HG02870 (cell line): ENCODE results near the gene ENOPH1.
"Not testable (repeated sequence)": the region's sequence is repeated elsewhere in the genome, so short reads cannot be mapped to it uniquely, and the experiment has no call there.

Experiments
- ATAC-seq: cut with Tn5 transposase; IDR thresholded peaks from one replicate; pipeline ENCODE4 v1.9.1; 2021; ENCODE audit warnings: mild to moderate bottlenecking, moderate library complexity; ENCODE audit not compliant: unreplicated experiment

Gene ENOPH1

DNA sequence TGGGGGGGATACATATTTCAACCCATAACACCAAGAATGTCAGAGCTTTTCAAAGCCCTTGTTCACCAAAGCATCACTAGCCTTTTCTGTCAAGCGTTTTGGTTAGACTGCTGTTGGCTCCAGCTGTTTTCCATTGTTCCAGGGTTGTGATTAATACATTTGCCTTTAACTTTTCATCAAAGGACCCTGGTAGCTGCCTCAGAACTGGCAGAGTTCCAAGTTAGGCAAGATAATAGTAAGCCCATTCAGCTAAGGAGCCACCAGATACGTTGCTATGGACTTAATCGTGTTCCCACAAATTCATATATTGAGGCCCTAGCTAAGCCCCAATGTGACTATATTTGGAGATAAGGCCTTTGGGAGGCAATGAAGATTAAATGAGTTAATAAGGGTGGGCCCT, 37.1 kb downstream of the ENOPH1 start:
- no peak for ATAC-seq

DNA sequence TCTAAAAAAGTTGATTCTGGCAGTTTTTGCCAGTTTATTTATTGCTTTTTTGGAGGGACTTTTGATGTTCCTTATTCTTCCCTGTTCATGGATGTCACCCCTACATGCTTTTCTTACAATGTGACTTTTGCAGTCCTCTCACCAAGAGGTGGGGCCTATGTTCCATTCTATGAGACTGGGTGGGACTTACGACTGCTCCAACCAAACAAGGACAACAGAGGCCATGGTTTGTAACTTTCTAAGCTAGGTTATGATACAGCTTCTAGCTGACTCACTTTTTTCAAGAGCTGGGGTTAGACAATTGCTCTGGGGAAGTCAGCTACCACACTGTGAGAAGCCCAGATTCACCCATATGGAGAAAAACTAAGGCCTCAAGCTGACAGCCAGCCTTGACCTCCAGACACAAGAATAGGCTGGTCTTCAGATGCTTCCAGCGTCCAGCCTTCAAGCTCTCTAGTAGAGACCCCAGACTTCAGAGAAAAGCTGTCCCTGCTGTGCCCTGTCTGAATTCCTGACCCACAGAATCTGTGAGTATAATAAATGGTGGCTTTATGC, 39.5 kb downstream of the ENOPH1 start:
- ATAC-seq = no peak

DNA sequence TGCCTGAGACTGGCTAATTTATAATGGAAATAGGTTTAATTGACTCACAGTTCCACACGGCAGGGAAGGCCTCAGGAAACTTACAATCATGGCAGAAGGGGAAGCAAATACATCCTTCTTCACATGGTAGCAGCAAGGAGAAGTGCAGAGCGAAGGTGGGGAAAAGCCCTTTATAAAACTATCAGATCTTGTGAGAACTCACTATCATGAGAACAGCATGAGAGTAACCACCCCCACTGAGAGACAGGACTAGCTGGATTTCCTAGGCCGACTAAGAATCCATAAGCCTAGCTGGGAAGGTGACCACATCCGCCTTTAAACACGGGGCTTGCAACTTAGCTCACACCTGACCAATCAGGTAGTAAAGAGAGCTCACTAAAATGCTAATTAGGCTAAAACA, 42.7 kb downstream of the ENOPH1 start:
- not testable (repeated sequence) for ATAC-seq

DNA sequence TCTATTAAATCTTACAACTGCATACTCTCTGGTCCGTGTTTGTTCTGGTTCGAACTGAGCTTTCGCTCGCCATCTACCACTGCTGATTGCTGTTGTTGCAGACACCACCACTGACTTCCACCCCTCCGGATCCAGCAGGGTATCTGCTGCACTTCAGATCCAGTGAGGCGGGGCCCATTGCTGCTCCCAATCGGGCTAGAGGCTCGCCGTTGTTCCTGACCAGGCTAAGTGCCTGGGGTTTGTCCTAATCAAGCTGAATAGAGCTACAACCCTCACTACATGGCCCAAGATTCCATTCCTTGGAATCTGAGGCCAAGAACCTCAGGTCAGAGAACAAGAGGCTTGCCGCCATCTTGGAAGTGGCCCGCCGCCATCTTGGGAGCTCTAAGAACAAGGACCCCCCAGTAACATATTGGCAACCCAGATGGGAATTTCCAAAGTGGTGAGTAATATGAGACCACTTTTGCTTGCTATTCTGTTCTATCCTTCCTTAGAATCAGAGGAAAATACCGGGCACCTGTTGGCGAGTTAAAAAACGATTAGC, 43.3 kb downstream of the ENOPH1 start:
- no peak for ATAC-seq

DNA sequence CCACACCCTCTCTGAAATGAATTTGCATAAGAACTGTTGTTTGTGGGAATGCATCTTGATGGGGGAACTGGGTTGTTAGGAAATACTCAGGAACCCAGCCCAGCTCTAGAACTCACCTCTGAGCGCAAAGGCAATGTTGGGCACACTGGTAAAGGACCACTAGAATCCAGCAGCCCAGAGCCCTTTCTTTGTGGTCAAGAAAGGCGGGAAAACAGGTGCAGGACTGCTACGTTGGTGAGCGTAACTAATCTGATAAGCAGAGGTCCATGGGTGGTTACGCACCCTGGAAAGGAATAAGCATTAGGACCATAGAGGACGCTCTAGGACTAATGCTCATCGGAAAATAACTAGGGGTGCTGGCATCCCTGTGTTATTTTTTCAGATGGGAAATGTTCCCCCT, 45.5 kb downstream of the ENOPH1 start:
- not testable (repeated sequence) for ATAC-seq

DNA sequence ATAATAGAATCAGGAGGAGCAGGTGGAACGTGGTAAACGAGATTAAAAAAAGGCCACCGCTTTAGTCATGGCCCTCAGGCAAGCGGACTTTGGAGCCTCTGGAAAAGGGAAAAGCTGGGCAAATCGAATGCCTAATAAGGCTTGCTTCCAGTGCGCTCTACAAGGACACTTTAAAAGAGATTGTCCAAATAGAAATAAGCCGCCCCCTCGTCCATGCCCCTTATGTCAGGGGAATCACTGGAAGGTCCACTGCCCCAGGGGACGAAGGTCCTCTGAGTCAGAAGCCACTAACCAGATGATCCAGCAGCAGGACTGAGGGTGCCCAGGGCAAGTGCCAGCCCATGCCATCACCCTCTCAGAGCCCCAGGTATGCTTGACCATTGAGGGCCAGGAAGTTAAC, 47.1 kb downstream of the ENOPH1 start:
- not testable (repeated sequence) for ATAC-seq

DNA sequence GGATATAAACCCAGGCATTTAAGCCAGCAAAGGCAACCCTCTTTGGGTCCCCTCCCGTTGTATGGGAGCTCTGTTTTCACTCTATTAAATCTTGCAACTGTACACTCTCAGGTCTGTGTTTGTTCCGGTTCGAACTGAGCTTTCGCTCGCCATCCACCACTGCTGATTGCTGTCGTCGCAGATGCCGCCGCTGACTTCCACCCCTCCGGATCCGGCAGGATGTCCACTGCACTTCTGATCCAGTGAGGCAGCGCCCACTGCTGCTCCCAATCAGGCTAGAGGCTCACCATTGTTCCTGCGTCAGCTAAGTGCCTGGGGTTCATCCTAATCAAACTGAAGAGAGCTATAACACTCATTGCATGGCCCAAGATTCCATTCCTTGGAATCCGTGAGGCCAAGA, 49.2 kb downstream of the ENOPH1 start:
- ATAC-seq = no peak

DNA sequence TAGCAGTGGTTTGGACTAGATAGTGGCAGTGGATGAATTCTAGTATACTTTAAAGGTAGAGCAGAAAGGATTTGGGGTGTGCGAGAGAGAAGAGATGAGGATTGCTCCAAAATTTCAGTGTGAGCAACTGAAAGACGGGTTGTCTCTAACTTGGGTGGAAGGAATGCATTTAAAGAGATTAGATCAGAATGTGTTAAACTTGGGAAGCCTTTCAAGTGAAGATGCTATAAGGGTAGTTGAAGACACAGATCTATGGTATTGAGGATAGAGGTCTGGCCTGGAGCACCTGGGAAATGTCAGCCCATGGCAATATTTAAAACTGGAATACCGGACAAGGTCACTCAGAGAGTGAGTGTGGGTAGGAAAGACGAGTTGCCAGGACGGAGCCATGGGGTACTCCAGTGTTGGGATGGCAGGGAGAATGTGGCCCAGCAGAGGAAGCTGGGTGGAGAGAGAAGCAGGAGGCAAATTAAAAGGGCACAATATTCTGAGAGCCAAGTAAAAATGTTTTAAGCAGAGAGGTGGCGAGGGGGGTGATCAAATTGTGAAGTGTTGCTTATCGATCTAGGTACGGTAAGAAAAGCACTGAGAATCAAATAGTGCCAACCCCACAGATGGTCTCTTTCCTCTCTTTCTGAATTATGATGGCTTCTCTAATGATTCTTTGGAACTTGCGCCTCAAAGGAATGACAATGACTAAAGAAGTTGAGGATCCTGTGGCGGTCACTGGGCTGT, 50.5 kb downstream of the ENOPH1 start:
- ATAC-seq = no peak

DNA sequence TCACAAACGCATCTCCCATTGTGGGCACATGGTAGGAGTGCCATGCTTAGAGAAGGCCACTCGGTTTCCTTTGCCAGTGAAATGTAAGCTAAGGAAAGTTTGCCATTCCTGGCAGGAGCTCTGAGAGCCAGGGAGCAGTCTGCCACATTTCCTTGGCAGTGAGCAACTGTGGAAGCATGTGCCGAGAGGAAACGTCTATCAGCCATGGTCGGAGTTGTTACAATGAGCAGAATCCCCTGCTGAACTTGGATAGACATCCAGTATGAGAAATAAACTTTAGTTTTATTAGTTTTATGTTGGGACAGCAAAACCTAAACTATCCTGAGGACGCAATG, 51.1 kb downstream of the ENOPH1 start:
- no peak for ATAC-seq

DNA sequence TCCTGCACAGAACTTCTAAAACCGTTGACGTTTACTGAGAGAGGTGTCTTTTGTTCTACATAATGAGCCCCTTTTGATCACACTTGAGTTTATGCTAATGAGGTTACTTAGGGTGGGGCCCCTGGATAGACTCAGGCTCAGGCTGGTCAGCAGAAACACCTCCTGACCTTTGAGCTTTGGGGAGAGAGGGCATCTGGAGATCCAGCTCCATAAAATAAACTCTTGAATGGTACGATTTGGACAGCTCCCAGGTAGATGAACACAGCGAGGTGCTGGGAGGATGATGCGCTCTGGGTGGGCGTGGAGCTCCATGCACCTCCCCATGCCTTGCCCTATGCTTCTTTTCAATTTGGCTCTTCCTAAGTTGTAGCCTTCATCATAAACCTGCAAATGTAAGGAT, 52.0 kb downstream of the ENOPH1 start:
- no peak for ATAC-seq

DNA sequence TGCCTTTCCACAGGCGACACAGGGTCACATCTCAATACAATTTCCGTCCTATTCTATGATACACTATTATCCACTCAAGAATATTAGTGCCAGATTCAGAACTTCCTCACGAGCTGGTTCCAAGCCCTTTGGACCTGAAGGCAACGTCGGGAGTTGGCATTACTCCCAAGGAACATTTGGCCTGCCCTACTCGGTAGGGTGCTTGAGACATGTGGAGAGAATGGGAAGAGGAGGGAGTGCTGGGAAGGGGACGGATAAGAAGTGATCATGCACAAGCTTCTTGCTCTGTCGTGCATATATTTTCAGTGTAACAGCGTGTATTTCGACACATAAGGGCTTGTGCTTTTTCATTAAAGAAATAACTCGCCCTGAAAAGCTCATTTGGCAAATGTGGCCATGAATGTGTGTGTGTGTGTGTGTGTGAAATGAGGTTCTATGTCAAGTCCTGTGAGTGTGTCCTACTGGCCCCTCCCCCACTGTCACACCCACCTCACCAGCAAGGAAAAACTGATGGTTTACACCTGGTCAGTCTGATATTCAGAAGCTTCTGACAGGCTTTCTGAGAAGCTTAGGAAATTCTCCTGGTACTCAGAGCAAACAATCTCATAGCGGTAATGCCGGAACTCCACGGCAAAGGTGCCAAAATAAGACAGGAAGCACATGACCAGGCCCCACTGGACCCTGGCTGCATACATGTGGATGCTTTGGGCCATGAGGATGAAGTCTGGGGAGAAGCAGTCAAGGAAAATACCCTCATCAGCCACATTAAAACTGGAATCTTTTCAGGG, 54.8 kb downstream of the ENOPH1 start:
- ATAC-seq = no peak

DNA sequence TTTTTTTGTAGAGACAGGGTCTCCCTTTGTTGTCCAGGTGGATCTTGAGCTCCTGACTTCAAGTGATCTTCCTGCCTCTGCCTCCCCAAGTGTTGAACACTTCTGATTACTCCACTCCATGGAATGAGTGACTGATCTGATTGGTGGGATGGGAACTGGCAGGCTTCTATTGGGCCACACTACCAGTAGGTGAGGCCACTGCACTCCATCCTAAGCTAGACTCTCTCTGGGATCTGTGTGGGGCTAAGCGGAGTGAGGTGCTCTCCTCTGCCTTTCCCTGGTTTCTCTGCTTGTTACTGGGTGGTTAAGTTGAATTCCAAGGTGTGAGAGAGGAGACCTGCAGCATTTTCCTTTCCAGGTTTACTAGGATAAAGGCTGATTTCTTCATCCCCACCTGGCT, 58.7 kb downstream of the ENOPH1 start:
- ATAC-seq = no peak

DNA sequence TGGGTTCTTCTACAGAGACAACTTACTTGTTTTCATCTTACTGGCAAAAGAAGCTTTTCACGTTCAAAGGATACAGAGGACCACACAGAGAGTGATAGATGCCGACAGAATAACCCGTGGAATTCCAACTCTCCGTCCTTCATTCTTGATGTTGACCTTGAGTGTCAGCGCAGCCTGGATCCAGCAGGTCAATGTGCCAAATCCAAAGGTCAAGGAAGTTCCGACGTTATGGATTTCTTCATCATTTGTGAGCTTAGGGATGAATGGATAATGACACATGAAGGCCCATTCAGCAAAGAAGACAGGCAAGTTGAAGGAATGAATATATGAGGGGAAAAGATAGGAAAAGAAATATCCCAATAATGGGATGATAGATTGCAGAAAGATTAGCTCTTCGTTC, 59.6 kb downstream of the ENOPH1 start:
- ATAC-seq = no peak

DNA sequence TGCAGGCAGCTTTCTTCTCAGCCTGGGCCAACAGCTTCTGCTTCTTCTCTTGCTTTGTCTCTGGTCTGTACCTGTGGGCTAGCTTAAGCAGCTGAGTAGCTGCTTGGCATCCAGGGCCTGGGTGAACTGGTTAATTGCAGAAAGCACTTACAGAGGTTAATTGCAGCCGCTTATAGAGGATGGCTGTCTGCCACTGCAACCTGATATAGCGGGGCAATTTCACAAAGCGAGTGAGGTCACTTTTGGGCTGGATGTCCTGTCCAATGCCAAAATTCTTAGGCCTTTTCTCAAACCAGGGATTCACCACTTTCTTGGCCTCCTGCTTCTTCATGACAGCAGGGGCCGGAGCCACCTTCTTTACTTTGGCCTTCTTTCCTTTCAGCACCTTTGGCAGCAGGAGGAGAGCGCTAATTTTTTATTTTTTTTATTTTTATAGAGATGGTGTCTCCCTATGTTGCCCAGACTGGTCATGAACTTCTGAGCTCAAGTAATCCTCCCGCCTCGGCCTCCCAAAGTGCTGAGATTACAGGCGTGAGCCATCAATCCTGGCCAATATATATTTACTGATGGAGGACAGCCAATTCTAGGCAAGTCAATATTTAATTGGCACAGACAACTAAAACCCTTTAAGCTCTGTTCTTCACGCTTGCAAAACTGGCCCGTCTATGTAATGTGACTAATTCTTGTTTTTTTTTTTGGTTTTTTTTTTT, 61.0 kb downstream of the ENOPH1 start:
- ATAC-seq = no peak

DNA sequence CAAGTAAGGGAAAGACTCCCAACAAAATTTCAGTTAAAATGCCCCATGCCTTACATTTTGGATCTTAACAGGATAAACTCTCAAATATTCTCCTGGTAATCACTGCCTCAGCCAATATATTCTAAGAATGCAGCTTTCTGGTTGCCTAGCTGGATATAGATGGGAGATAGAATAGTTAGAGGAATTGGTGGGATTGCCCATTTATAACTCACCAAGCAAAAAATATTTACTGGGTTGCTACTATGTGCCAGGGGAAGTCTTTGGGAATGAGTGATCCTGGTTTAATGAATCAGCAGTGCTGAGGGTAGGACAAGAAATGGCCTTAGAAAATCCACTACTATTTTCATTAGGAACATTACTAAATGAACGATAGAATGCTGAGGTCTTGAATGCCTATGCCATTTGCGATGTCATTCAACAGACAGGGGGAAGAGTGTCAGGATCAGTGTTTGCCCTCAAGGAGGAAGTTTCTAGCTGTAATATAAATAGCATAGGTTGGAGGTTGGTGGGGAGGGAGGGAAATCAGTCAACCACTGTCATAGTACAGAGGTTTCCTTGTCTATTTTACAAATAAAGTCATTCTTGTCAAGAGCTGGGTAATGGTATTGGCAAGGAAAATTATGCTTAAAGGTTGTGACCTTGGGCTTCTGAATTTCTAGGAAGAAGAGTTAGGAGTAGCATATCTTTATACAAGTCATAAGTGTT, 63.5 kb downstream of the ENOPH1 start:
- no peak for ATAC-seq

DNA sequence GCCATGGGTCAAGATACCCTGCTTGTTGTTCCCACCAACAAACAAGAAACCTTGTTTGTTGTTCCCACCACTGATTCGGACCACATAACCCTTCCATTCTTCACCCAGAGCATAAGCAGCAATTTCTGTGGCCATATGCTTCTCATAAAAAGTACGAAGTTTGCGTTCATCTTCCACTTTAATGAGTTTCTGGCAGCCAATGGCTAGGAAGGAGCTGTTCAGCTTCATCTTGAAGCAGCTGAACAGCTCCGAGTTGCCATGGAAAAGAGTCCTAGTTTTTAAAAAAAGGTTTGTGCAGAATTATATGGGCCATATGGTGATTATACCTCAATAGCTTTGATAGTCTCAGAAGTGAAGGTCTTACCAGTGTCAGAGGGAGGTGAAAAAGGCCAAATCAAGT, 65.3 kb downstream of the ENOPH1 start:
- no peak for ATAC-seq

DNA sequence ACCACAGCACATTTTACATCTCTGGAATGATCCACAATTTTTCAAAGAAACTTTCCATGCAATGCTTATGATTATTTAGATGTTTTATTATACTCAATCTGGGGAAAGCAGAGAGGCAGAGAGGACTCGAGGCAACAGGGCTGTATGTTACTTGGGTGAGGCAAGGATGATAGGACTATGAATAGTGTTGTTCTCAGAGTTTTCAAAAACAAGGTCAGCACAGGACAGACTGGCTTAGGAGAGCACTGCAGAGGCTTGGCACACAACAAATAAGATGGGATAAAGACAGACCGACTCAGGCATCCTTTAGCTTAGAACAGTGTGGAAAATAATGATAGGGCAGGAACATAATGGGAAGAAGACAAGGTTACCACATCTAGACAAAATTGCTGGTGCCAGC, 66.0 kb downstream of the ENOPH1 start:
- ATAC-seq = no peak

DNA sequence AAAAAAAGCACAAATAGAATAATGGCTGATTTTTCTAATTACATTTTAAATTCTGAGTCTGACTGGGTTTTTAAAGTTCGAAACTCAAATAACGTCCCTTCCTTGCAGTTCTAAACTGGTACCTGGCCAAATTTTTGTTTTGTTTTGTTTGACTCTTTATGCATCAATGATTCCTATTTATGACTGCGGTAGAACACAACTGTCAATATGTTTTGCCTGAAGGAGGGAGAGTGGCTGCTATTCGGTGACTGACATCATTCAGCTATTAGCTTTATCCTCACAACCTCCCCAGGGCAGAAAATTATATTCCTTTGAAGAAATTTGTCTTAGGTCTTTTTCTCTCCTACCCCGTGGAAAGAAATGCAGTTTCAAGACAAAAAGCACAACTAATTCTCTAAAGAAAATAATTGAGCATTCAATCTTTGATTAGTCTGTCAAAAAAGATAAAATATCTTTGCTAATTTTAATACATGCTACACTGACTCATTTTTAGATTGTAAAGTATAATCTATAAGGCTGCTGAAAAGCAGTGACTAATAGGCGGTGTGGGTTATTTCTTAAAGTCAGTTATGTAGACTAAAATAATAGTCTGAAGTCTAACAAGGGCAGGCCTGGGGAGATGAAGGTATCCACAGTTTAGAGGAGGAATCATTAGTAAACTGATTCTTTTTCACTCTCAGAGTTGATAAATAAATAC, 69.5 kb downstream of the ENOPH1 start:
- ATAC-seq = no peak

DNA sequence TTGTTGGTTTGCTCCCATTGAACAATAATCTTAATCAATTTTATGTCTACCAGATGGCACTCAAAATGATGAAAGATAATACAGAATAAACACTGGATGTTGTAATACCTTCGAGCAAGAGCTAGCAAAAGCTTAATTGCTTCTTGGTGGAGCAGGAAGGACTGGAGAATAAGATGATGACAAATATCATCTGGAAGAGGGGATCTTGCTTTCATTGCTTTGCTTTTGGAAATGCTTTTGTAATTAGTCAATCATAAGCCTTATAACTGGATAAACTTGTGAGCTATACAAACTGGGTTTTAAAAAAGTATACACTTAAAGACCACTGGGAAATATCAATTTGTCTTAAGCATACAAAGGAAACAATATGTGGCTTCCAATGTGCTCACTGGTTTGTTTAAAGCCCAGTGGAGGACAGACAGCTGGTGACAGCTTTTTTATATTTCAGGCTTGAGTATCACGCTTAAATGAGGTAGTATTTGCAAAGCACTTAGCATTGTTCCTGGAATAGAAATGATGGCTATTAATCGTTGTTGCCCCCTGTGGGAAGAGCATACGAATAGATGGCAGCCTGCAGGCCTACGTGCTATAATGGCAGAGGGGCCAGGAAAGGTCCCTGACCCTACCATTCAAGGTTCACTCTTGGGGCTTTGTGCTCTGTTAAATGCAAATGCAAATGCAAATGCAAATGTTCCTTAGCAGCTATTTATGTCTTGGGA, 70.2 kb downstream of the ENOPH1 start:
- no peak for ATAC-seq

DNA sequence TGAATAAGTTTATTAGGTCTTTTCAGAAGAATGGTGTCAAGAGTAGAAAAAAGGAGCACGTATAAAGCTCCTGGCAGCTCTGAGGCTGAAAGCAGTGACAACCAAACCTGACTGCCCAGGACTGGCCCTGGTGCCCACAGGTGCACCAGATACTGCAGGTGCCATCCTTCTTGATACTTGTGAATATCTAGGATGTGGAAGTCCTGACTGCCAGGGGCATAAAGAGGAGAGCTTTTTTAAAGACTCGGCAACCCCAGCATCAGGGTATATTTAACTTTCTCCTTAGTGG, 70.7 kb downstream of the ENOPH1 start:
- no peak for ATAC-seq
